Measurements from ENCODE around the gene OR6S1.

GRCh38 chr14:20627346-20628027 lies 14.0 kb downstream of the OR6S1 start:
- TF ChIP-seq TAF1 (conservative IDR thresholded peaks at IDR 0.05) (no peak), HNF4A (conservative IDR thresholded peaks at IDR 0.05) (no peak), RAD21 (IDR thresholded peaks at IDR 0.05) (no peak), REST (IDR thresholded peaks at IDR 0.05) (no peak), YY1 (IDR thresholded peaks at IDR 0.05) (no peak), SP1 (IDR thresholded peaks at IDR 0.05) (no peak), GABPA (IDR thresholded peaks at IDR 0.05 in 1 of 2, conservative IDR thresholded peaks at IDR 0.05 in 1 of 2) (no peak)
- TF ChIP-seq, protein P1, sequence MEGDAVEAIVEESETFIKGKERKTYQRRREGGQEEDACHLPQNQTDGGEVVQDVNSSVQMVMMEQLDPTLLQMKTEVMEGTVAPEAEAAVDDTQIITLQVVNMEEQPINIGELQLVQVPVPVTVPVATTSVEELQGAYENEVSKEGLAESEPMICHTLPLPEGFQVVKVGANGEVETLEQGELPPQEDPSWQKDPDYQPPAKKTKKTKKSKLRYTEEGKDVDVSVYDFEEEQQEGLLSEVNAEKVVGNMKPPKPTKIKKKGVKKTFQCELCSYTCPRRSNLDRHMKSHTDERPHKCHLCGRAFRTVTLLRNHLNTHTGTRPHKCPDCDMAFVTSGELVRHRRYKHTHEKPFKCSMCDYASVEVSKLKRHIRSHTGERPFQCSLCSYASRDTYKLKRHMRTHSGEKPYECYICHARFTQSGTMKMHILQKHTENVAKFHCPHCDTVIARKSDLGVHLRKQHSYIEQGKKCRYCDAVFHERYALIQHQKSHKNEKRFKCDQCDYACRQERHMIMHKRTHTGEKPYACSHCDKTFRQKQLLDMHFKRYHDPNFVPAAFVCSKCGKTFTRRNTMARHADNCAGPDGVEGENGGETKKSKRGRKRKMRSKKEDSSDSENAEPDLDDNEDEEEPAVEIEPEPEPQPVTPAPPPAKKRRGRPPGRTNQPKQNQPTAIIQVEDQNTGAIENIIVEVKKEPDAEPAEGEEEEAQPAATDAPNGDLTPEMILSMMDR (IDR thresholded peaks at IDR 0.05; ENCODE audit: low read depth, low read length, missing input control): no peak
